K562 (cell line): ENCODE data around the gene TRNAU1AP. TPM values are rescaled to one million over a fixed set of nuclear protein-coding genes. Genes with fewer than 3 reads are reported as not detected.
A peak's percentile ranks its signal among the peaks of the same experiment; 100 is the strongest.

Experiments
- AFF4 ChIP-seq: sonication (generic); formaldehyde crosslinking; IDR thresholded peaks from 2 replicates; pipeline ENCODE4 v1.8.0; 2023; ENCODE audit warnings: mild to moderate bottlenecking, missing genetic modification reagents
- CC2D1A ChIP-seq: fragments of 450-650 bp; IDR thresholded peaks from 2 replicates; pipeline ENCODE4 v1.6.1; 2017; ENCODE audit warnings: mild to moderate bottlenecking
- CTBP1 ChIP-seq: fragments of 450-650 bp; IDR thresholded peaks from 2 replicates; pipeline ENCODE4 v1.6.1; 2016; ENCODE audit warnings: borderline replicate concordance
- ERF ChIP-seq: fragments of 450-650 bp; formaldehyde crosslinking; IDR thresholded peaks from 2 replicates; pipeline ENCODE4 v1.4.0; 2020; ENCODE audit warnings: mild to moderate bottlenecking, mixed read lengths
- FOSL1 ChIP-seq: fragments of 200-800 bp; sonication (Bioruptor generic); conservative IDR thresholded peaks from 2 replicates; pipeline ENCODE4 v1.6.1; 2016; ENCODE audit warnings: missing genetic modification characterization, missing compliant biosample characterization
- FOXO4 ChIP-seq: fragments of 450-650 bp; formaldehyde crosslinking; IDR thresholded peaks from 2 replicates; pipeline ENCODE4 v1.4.0; 2020; ENCODE audit warnings: mild to moderate bottlenecking, moderate library complexity
- HEY1 ChIP-seq: fragments of 250-450 bp; sonication (Bioruptor Pico); IDR thresholded peaks from 2 replicates; pipeline ENCODE4 v1.5.0; 2020; ENCODE audit warnings: mild to moderate bottlenecking, moderate library complexity, borderline replicate concordance
- L3MBTL2 ChIP-seq: fragments of 450-650 bp; IDR thresholded peaks from 2 replicates; pipeline ENCODE4 v1.6.1; 2016; ENCODE audit warnings: mild to moderate bottlenecking, moderate library complexity
- MAX ChIP-seq: sonication (generic); formaldehyde crosslinking; IDR thresholded peaks from 2 replicates; pipeline ENCODE4 v1.9.0; 2022; ENCODE audit warnings: mild to moderate bottlenecking, missing genetic modification reagents
- MXI1 ChIP-seq: IDR thresholded peaks from 2 replicates; pipeline ENCODE4 v1.6.1; 2011; ENCODE audit warnings: low read depth, mild to moderate bottlenecking, improper control_type of control experiment, low read length
- PBX2 ChIP-seq, 2 experiments: IDR thresholded peaks in 1 of 2; conservative IDR thresholded peaks in 1 of 2; 2 replicates each; pipeline ENCODE4 v1.6.1; 2016; ENCODE audit warnings: low read depth in 2 of 2, mild to moderate bottlenecking in 1 of 2, missing compliant biosample characterization in 1 of 2, missing genetic modification characterization in 1 of 2, moderate library complexity in 1 of 2
- SIN3A ChIP-seq, 2 experiments: fragments of 150-350 bp in 1 of 2; IDR thresholded peaks; 2 replicates each; pipeline ENCODE4 v1.6.1; 2011 to 2016; ENCODE audit warnings: borderline replicate concordance in 2 of 2, low read depth in 2 of 2, low read length in 2 of 2, mild to moderate bottlenecking in 2 of 2, moderate library complexity in 2 of 2; ENCODE audit not compliant: control insufficient read depth in 1 of 2
- TAF1 ChIP-seq: IDR thresholded peaks from 2 replicates; pipeline ENCODE4 v1.6.1; 2011; ENCODE audit warnings: mild to moderate bottlenecking, low read length, moderate library complexity; ENCODE audit not compliant: insufficient read depth, control insufficient read depth, severe bottlenecking; ENCODE audit errors: extremely low read depth
- THAP7 ChIP-seq: fragments of 250-450 bp; sonication (Bioruptor Pico); IDR thresholded peaks from 2 replicates; pipeline ENCODE4 v1.5.0; 2021
- ZC3H4 ChIP-seq: sonication (generic); formaldehyde crosslinking; IDR thresholded peaks from 2 replicates; pipeline ENCODE4 v1.9.0; 2021; ENCODE audit warnings: missing genetic modification reagents, borderline replicate concordance
- ZNF239 ChIP-seq: fragments of 250-450 bp; sonication (Bioruptor Pico); IDR thresholded peaks from 2 replicates; pipeline ENCODE4 v1.4.0; 2020; ENCODE audit warnings: mild to moderate bottlenecking
- ZNF263 ChIP-seq: sonication (generic); formaldehyde crosslinking; IDR thresholded peaks from 2 replicates; pipeline ENCODE4 v1.8.0; 2022; ENCODE audit warnings: mild to moderate bottlenecking, missing genetic modification reagents, borderline replicate concordance
- polyA plus RNA-seq, 8 experiments: library from polyadenylated mRNA; depleted of rRNA in 4 of 8; stranded (reverse) in 5 of 8; unstranded in 3 of 8; fragments of >200 nt; fragmentation: Nextera tagmentation in 2 of 8; fragmentation: Illumina TruSeq in 1 of 8; extraction: Ambion mirVana in 2 of 8; extraction: Trizol in 1 of 8; gene quantifications; 2 replicates each; pipeline versions ENCODE4 v1.2.1 to v1.2.3, GENCODE V29; 2011 to 2014; ENCODE audit warnings: inconsistent platforms in 1 of 8, missing spikeins in 1 of 8
- total RNA-seq, 7 experiments: library from RNA; depleted of rRNA in 6 of 7; stranded (reverse); fragments of >200 nt in 6 of 7; fragmentation: Illumina TruSeq in 2 of 7; extraction: Trizol in 2 of 7; gene quantifications; 2 replicates each; pipeline versions ENCODE4 v1.2.1 to v1.2.3, GENCODE V29; 2011 to 2021; ENCODE audit warnings: low replicate concordance in 1 of 7

Gene TRNAU1AP
- total and polyA plus RNA-seq, 9 of the 15 experiments (the other 6 are each of a cell fraction or from before 2014, with no cell fraction given) = 34.9 to 110 (median 46.3) TPM

- TF ChIP-seq PBX2 (CRISPR knock-in tag; IDR thresholded peaks at IDR 0.05; ENCODE audit: low read depth) (no peak), PBX2 (tag; conservative IDR thresholded peaks at IDR 0.05; ENCODE audit: low read depth) (no peak), MXI1 (peak; percentile 40; the same call in 1 of the 2 replicates), MAX (CRISPR knock-in tag) (peak; percentile 89), ZNF239 (CRISPR knock-in tag) (no peak), FOXO4 (CRISPR knock-in tag) (0 out of 2 replicates have a peak, but pooled peaks have one; percentile 47), L3MBTL2 (peak; percentile 89), SIN3A (IDR thresholded peaks at IDR 0.05; ENCODE audit: borderline replicate concordance in 2 of 2, control insufficient read depth in 1 of 2, low read depth in 2 of 2, low read length in 2 of 2) (peak; percentile 29 to 67; a peak in 2 of 4 replicates), AFF4 (CRISPR knock-in tag) (no peak; the same call in 1 of the 2 replicates), ERF (CRISPR knock-in tag) (peak; percentile 92; the same call in 1 of the 2 replicates), CTBP1 (peak; percentile 99), TAF1 (peak; percentile 85), ZNF263 (CRISPR knock-in tag) (peak; percentile 6; the same call in 1 of the 2 replicates), THAP7 (CRISPR knock-in tag) (peak; percentile 60; the same call in 1 of the 2 replicates), FOSL1 (tag) (no peak), ZC3H4 (CRISPR knock-in tag) (0 out of 2 replicates have a peak, but pooled peaks have one; percentile 10), HEY1 (no peak), CC2D1A (peak; percentile 82)
These were observed 34.7 kb upstream of the TRNAU1AP start (continued) for GRCh38 chr1:28518000-28518744.
